ENCODE results near the gene IMMP2L. TPM values are rescaled to one million over a fixed set of nuclear protein-coding genes. Genes with fewer than 3 reads are reported as not detected.

Gene IMMP2L
- total RNA-seq, 1 donor from 2014 or later: 21.5 TPM

DNA sequence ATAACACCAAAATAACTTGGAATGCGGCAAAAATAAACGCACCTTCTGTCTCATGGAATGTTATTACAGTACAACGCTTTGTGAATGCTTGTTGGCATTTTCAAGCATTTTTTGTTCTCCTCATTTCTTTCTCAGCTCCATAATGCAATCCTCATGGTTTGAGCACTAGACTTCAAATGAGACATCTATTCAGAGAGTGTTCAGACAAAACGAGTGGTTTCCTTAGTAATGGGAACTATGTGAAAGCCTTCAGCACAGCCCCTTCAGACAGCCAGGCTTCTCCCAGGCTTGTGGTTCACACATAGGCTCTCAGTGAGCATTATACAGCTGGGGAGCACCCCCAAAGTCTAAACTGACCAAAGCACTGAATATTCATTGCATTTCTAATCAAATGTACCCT lies 479.9 kb downstream of the IMMP2L start:
- Mint-ChIP-seq H3K36me3 (no peaks in the 10 kb centered on the region), H3K27me3 (ENCODE audit: insufficient read depth, low read depth) (no peaks in the 10 kb centered on the region), H3K27ac (peak overlapping the region; percentile 96), H3K4me3 (peak overlapping the region; percentile 25), H3K9me3 (no peaks in the 10 kb centered on the region), H3K4me1 (peaks cover 18% of the 10 kb centered on the region)
- no peak for TF ChIP-seq EZH2 (IDR thresholded peaks at IDR 0.05)
- TF ChIP-seq, protein P1, sequence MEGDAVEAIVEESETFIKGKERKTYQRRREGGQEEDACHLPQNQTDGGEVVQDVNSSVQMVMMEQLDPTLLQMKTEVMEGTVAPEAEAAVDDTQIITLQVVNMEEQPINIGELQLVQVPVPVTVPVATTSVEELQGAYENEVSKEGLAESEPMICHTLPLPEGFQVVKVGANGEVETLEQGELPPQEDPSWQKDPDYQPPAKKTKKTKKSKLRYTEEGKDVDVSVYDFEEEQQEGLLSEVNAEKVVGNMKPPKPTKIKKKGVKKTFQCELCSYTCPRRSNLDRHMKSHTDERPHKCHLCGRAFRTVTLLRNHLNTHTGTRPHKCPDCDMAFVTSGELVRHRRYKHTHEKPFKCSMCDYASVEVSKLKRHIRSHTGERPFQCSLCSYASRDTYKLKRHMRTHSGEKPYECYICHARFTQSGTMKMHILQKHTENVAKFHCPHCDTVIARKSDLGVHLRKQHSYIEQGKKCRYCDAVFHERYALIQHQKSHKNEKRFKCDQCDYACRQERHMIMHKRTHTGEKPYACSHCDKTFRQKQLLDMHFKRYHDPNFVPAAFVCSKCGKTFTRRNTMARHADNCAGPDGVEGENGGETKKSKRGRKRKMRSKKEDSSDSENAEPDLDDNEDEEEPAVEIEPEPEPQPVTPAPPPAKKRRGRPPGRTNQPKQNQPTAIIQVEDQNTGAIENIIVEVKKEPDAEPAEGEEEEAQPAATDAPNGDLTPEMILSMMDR (IDR thresholded peaks at IDR 0.05): no peak
- no peak for TF ChIP-seq EZH2phosphoT487 (IDR thresholded peaks at IDR 0.05)
- Histone ChIP-seq H4K20me1 (ENCODE audit: low read depth) (no peaks in the 10 kb centered on the region), H3K27me3 (no peaks in the 10 kb centered on the region), H3K9me3 (ENCODE audit: low read depth) (no peaks in the 10 kb centered on the region), H3K27ac (no peak overlapping the region), H3K9ac (no peak overlapping the region), H3K4me3 (no peak overlapping the region), H3K79me2 (ENCODE audit: low read depth) (no peaks in the 10 kb centered on the region), H3K4me1 (peaks cover 11% of the 10 kb centered on the region), H3K36me3 (no peaks in the 10 kb centered on the region), H3K4me2 (no peak overlapping the region), H2AFZ (replicated peaks) (no peak overlapping the region), H3F3A (ENCODE audit: low read depth) (no peaks in the 10 kb centered on the region)
- peak; percentile 34 for DNase-seq (ENCODE audit: low spot score)

DNA sequence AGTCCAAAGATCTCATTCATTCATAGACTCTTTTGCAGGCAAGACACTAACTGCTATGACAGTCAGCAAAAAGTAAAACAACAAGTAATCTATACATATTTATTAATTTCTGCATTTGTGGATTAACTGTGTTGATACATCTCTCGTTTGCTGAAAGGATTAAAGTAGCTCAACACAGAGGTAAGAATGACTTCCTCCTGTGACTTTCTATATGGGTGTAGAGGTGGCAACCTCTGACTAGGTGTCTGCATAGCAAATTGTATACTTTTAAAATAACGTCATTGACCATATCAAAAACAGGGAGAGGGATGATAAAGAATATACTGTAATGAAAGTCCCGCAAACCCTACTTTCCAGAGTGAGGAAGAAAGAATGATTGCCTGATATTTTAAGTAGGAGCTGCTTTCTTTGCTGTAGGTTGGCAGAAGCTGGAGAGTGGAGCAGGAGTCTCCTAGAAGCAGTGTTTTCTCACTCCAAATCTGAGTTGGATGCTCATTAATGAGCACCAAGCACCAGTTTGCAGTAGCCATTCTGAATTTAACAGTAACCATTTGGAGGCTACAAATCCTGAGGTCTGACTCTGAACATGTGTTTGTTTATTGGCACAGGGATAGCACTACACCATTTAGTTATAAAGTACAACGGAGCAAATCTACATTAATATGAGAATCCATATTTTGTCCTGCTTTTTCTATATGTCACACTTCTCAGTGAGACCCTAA lies 480.6 kb downstream of the IMMP2L start:
- Histone ChIP-seq H3K4me2 (no peak overlapping the region), H3F3A (ENCODE audit: low read depth) (no peaks in the 10 kb centered on the region), H3K4me3 (no peak overlapping the region), H4K20me1 (ENCODE audit: low read depth) (no peaks in the 10 kb centered on the region), H3K9ac (no peak overlapping the region), H3K9me3 (ENCODE audit: low read depth) (no peaks in the 10 kb centered on the region), H3K27ac (no peak overlapping the region), H3K36me3 (no peaks in the 10 kb centered on the region), H3K79me2 (ENCODE audit: low read depth) (no peaks in the 10 kb centered on the region), H3K4me1 (peaks cover 11% of the 10 kb centered on the region), H3K27me3 (no peaks in the 10 kb centered on the region), H2AFZ (replicated peaks) (no peak overlapping the region)
- H3K4me1 Mint-ChIP-seq: peaks cover 18% of the 10 kb centered on the region
- TF ChIP-seq EZH2 (IDR thresholded peaks at IDR 0.05) (no peak), EZH2phosphoT487 (IDR thresholded peaks at IDR 0.05) (no peak)
- TF ChIP-seq, protein P1 (IDR thresholded peaks at IDR 0.05): no peak
- no peaks in the 10 kb centered on the region for H3K27me3 Mint-ChIP-seq (ENCODE audit: insufficient read depth, low read depth)
- no peak for DNase-seq (ENCODE audit: low spot score)
- no peaks in the 10 kb centered on the region for H3K9me3 Mint-ChIP-seq
- H3K4me3 Mint-ChIP-seq: no peak overlapping the region
- H3K36me3 Mint-ChIP-seq: no peaks in the 10 kb centered on the region
- peak overlapping the region; percentile 44 for H3K27ac Mint-ChIP-seq

DNA sequence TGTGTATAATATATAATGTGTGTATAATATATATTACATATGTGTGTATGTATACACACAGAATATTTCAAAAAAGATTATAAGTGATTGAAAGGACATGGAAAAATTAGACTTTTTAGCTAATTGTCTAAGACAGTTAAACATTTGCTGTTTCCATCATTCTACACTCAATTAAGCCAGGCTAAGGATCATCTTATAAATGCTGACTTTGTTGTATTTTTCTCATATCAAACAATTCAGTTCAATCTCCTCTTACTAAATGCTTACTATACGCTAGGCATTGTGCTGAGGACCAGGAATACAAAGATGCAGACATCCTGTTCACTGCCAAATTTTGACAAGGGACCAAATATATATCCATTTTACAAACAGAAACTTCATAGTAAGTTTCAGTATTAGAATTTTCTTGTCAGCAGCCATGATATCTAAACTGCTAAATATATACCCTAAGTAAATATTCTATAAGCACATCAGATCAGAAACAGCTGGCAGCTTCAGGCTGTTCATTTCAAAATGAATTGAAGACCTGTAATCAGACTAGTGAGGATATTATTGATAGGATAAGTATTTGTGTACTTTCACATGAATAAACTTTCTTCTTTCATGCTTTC lies 481.7 kb downstream of the IMMP2L start:
- Histone ChIP-seq H3K79me2 (ENCODE audit: low read depth) (no peaks in the 10 kb centered on the region), H2AFZ (replicated peaks) (no peak overlapping the region), H3K4me1 (peaks cover 11% of the 10 kb centered on the region), H3K36me3 (no peaks in the 10 kb centered on the region), H4K20me1 (ENCODE audit: low read depth) (no peaks in the 10 kb centered on the region), H3K4me3 (no peak overlapping the region), H3F3A (ENCODE audit: low read depth) (no peaks in the 10 kb centered on the region), H3K27me3 (no peaks in the 10 kb centered on the region), H3K9ac (no peak overlapping the region), H3K27ac (no peak overlapping the region), H3K4me2 (no peak overlapping the region), H3K9me3 (ENCODE audit: low read depth) (no peaks in the 10 kb centered on the region)
- H3K27me3 Mint-ChIP-seq (ENCODE audit: insufficient read depth, low read depth): no peaks in the 10 kb centered on the region
- DNase-seq (ENCODE audit: low spot score): no peak
- H3K4me3 Mint-ChIP-seq: no peak overlapping the region
- TF ChIP-seq, protein P1 (IDR thresholded peaks at IDR 0.05): no peak
- no peak for TF ChIP-seq EZH2 (IDR thresholded peaks at IDR 0.05)
- H3K9me3 Mint-ChIP-seq: no peaks in the 10 kb centered on the region
- H3K27ac Mint-ChIP-seq: no peak overlapping the region
- peaks cover 19% of the 10 kb centered on the region for H3K4me1 Mint-ChIP-seq
- H3K36me3 Mint-ChIP-seq: no peaks in the 10 kb centered on the region
